HL-60 (cell line): ENCODE data around the gene HGD.

ENCODE experiments used
- DNase-seq, 2 experiments: peaks; one replicate each; pipeline ENCODE4 v3.0.0-alpha.2; 2010 to 2020; ENCODE audit warnings: low read depth in 1 of 2, low spot score in 1 of 2
- H3K27ac ChIP-seq: fragments of 250-450 bp; sonication (Bioruptor Pico); replicated peaks from 2 replicates; pipeline ENCODE4 v1.5.1; 2020; ENCODE audit warnings: mild to moderate bottlenecking, moderate library complexity
- H3K27me3 ChIP-seq: fragments of 250-450 bp; sonication (Bioruptor Pico); 2 replicates; pipeline ENCODE4 v1.5.1; 2021; ENCODE audit warnings: mild to moderate bottlenecking, moderate library complexity; ENCODE audit not compliant: insufficient read depth, poor library complexity, severe bottlenecking
- H3K4me3 ChIP-seq: replicated peaks from 2 replicates; pipeline ENCODE4 v1.5.1; 2011; ENCODE audit warnings: mild to moderate bottlenecking, control low read depth, low read length; ENCODE audit not compliant: insufficient read depth
- GABPA ChIP-seq: IDR thresholded peaks from 2 replicates; pipeline ENCODE4 v1.6.1; 2012; ENCODE audit warnings: low read depth
- POLR2AphosphoS5 ChIP-seq: IDR thresholded peaks from 2 replicates; pipeline ENCODE4 v1.6.1; 2012; ENCODE audit warnings: low read depth
- SPI1 ChIP-seq: IDR thresholded peaks from 2 replicates; pipeline ENCODE4 v1.6.1; 2012; ENCODE audit warnings: low read depth, mild to moderate bottlenecking, borderline replicate concordance
- TF ChIP-seq, protein P1 (sequence below): IDR thresholded peaks from one replicate; pipeline ENCODE4 v1.5.1; 2011; ENCODE audit warnings: low read length, control low read depth, inconsistent platforms; ENCODE audit not compliant: insufficient read depth
- TF ChIP-seq, protein P2 (sequence below): IDR thresholded peaks from 2 replicates; pipeline ENCODE4 v1.6.1; 2012; ENCODE audit warnings: low read depth; ENCODE audit not compliant: insufficient replicate concordance

Gene HGD

DNA sequence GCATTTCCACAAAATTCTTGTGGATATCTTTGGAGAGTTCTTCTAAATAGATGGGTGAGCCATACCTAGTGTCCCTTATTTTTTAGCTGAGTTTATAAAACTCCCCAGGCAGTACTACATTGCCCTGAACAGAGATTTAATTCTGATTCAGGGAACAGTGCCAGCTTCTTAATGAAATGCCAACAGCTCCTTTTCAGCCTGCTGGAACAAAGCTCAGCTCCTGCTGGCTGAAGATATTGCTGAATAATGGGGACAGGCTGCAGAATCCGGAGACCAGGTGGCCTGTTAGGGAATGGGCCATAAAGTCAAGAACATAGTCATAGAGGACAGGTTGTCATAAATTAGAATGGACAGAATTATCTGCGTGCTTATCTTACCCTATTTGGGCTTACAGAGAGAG lies 8.9 kb downstream of the HGD start:
- H3K27ac ChIP-seq = no peak overlapping the region
- TF ChIP-seq, protein P1, sequence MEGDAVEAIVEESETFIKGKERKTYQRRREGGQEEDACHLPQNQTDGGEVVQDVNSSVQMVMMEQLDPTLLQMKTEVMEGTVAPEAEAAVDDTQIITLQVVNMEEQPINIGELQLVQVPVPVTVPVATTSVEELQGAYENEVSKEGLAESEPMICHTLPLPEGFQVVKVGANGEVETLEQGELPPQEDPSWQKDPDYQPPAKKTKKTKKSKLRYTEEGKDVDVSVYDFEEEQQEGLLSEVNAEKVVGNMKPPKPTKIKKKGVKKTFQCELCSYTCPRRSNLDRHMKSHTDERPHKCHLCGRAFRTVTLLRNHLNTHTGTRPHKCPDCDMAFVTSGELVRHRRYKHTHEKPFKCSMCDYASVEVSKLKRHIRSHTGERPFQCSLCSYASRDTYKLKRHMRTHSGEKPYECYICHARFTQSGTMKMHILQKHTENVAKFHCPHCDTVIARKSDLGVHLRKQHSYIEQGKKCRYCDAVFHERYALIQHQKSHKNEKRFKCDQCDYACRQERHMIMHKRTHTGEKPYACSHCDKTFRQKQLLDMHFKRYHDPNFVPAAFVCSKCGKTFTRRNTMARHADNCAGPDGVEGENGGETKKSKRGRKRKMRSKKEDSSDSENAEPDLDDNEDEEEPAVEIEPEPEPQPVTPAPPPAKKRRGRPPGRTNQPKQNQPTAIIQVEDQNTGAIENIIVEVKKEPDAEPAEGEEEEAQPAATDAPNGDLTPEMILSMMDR = no peak
- TF ChIP-seq GABPA (no peak), SPI1 (no peak), POLR2AphosphoS5 (no peak)
- TF ChIP-seq, protein P2, sequence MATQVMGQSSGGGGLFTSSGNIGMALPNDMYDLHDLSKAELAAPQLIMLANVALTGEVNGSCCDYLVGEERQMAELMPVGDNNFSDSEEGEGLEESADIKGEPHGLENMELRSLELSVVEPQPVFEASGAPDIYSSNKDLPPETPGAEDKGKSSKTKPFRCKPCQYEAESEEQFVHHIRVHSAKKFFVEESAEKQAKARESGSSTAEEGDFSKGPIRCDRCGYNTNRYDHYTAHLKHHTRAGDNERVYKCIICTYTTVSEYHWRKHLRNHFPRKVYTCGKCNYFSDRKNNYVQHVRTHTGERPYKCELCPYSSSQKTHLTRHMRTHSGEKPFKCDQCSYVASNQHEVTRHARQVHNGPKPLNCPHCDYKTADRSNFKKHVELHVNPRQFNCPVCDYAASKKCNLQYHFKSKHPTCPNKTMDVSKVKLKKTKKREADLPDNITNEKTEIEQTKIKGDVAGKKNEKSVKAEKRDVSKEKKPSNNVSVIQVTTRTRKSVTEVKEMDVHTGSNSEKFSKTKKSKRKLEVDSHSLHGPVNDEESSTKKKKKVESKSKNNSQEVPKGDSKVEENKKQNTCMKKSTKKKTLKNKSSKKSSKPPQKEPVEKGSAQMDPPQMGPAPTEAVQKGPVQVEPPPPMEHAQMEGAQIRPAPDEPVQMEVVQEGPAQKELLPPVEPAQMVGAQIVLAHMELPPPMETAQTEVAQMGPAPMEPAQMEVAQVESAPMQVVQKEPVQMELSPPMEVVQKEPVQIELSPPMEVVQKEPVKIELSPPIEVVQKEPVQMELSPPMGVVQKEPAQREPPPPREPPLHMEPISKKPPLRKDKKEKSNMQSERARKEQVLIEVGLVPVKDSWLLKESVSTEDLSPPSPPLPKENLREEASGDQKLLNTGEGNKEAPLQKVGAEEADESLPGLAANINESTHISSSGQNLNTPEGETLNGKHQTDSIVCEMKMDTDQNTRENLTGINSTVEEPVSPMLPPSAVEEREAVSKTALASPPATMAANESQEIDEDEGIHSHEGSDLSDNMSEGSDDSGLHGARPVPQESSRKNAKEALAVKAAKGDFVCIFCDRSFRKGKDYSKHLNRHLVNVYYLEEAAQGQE = no peak
- DNase-seq = no peak
- no peaks in the 10 kb centered on the region for H3K27me3 ChIP-seq
- no peak overlapping the region for H3K4me3 ChIP-seq

DNA sequence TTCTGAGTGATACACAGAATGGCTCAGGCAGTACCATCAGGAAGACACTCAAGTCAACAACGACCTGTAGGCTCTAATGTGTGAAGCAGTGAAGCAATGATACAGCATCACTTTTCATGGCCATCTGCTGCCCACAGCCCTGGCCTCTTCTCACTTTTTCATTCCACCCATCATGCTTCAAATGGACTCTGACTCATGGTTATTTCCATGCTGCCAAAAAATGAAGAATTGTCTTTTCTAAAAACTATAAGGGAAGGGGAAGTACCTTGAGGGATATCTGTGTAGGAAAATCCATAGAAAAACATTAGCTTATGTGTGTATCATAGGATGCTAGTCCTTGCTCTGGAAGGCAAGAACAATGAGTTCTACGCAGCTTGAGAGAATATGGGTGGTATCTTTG lies 11.5 kb downstream of the HGD start:
- Histone ChIP-seq H3K4me3 (no peak overlapping the region), H3K27ac (no peak overlapping the region), H3K27me3 (no peaks in the 10 kb centered on the region)
- DNase-seq = no peak
- TF ChIP-seq POLR2AphosphoS5 = no peak
- TF ChIP-seq GABPA = no peak
- TF ChIP-seq, protein P2 = no peak
- TF ChIP-seq, protein P1 = no peak
- no peak for TF ChIP-seq SPI1

DNA sequence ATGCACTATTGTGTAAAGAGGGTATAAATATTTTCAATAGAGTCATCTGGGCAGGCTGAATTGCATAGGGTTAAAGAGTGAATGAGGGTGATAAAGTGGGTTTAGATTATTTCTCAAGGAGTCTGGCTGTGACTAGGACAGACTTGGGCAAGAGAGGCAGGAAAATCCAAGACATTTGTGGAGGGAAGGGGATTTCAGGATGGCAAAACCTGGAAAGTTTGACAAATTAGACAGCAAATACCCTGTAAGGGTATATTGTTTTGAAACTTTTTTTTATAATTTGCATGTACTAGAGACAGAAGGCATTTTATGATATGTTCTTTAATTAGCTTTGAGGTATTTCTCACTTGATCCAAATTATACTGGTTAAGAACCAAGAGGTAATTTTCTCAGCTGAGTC lies 17.1 kb downstream of the HGD start:
- Histone ChIP-seq H3K27ac (no peak overlapping the region), H3K4me3 (no peak overlapping the region), H3K27me3 (no peaks in the 10 kb centered on the region)
- DNase-seq = no peak
- TF ChIP-seq, protein P2 = no peak
- TF ChIP-seq, protein P1 = no peak
- TF ChIP-seq POLR2AphosphoS5 (no peak), SPI1 (no peak), GABPA (no peak)
